NCI-H187 treated with DMSO at 0.1 percent for 48 hours (cell line): Measurements from ENCODE around the gene TAS2R16.

Experiments
- DNase-seq: peaks from one replicate; lab custom pipeline; 2025; lab: John Stamatoyannopoulos, UW

The TAS2R16 gene

GRCh38 chr7:122995600-122995999 is at the start of gene TAS2R16:
Gene TAS2R16 (minus strand): TSS chr7:122995700. CDS start chr7:122995634, 66 bp downstream.
- DNase-seq: no peak

- no peak for DNase-seq
Measured at GRCh38 chr7:123043642-123044041, 48.1 kb upstream of the TAS2R16 start.

GRCh38 chr7:123041101-123041500 is 45.6 kb upstream of the TAS2R16 start:
- no peak for DNase-seq

GRCh38 chr7:123039269-123039668 is 43.8 kb upstream of the TAS2R16 start:
- DNase-seq: no peak

- no peak for DNase-seq
Measured at GRCh38 chr7:123034106-123034505, 38.6 kb upstream of the TAS2R16 start.

GRCh38 chr7:123030631-123031030 is 35.1 kb upstream of the TAS2R16 start:
- no peak for DNase-seq

- no peak for DNase-seq
Measured at GRCh38 chr7:123028339-123028738, 32.8 kb upstream of the TAS2R16 start.

GRCh38 chr7:123026251-123026650 is 30.8 kb upstream of the TAS2R16 start:
- no peak for DNase-seq

- DNase-seq: no peak
Measured at GRCh38 chr7:123024989-123025758, 29.7 kb upstream of the TAS2R16 start.

GRCh38 chr7:123023126-123023525 is 27.6 kb upstream of the TAS2R16 start:
- no peak for DNase-seq

- DNase-seq: no peak
Measured at GRCh38 chr7:123022576-123022975, 27.1 kb upstream of the TAS2R16 start.

GRCh38 chr7:123012435-123012834 is 16.9 kb upstream of the TAS2R16 start:
- DNase-seq: no peak

GRCh38 chr7:123011766-123012369 is 16.4 kb upstream of the TAS2R16 start:
- no peak for DNase-seq

- DNase-seq: no peak
Measured at GRCh38 chr7:123004931-123005330, 9.4 kb upstream of the TAS2R16 start.

GRCh38 chr7:123003539-123004126 is 8.1 kb upstream of the TAS2R16 start:
- DNase-seq: no peak

- no peak for DNase-seq
Measured at GRCh38 chr7:122989577-122989976, 5.9 kb downstream of the TAS2R16 start.

GRCh38 chr7:122989041-122989440 is 6.5 kb downstream of the TAS2R16 start:
- DNase-seq: no peak

GRCh38 chr7:122988333-122988732 is 7.2 kb downstream of the TAS2R16 start:
- DNase-seq: no peak

GRCh38 chr7:122987463-122987862 is 8.0 kb downstream of the TAS2R16 start:
- no peak for DNase-seq

GRCh38 chr7:122984021-122984420 is 11.5 kb downstream of the TAS2R16 start:
- no peak for DNase-seq

GRCh38 chr7:122983261-122983660 is 12.2 kb downstream of the TAS2R16 start:
- DNase-seq: no peak

- DNase-seq: no peak
Measured at GRCh38 chr7:122975341-122975740, 20.2 kb downstream of the TAS2R16 start.

- DNase-seq: no peak
Measured at GRCh38 chr7:122974229-122974628, 21.3 kb downstream of the TAS2R16 start.
